HG02885 (cell line): ENCODE results near the gene KDM4D.
"Not testable (repeated sequence)": the region's sequence is repeated elsewhere in the genome, so short reads cannot be mapped to it uniquely, and the experiment has no call there.

ENCODE experiments used
- ATAC-seq: cut with Tn5 transposase; IDR thresholded peaks from one replicate; pipeline ENCODE4 v1.9.1; 2021; ENCODE audit warnings: mild to moderate bottlenecking; ENCODE audit not compliant: unreplicated experiment, poor library complexity

Gene KDM4D

DNA sequence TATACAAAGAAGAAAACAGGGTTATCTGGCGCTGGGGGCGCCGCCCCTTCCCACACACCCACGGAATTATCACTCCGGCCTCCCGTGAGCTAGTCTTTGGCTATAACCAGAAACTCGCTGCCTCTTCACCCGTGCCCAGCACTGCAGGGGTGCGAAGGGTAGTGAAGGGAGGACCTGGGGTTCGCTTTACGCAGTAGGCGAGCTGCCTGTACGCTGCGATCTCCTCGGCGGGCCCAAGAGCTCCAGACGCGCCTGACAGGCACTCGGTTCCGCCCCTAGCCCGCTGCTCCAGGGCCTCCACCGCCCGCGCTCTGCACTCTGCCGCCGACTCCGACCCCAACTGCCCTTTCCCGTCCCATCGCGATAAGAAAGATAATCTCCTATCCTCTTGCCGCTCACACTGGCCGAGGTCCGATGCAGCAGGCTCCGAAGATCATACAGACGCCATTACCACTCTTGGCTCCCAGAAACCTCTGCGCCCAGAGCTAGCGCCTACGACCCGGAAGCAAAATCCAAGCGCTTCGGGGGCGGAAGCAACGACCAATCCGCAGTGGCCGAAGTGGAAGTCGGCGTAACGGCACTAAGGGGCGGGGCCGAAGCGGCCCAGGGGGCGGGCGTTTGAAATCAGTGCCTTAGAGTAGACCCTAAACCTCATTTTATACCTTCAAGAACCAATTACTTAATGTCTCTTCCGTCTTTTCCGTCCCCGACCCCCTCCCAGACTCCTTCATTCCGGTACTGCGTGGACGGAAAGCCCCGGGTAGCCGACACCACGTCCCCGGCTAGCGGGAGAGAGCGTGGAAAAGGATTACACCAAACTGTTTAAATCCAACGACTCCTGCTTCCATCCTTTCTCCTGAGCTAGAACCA, at the start of gene KDM4D, which contains the start of gene CWC15:
Gene KDM4D, plus strand, starts transcription at position 611 of the 870 bp plus-strand sequence. CDS start 23,664 bp downstream, outside the sequence.
Gene CWC15, minus strand, starts transcription at position 458 of the 870 bp plus-strand sequence. CDS start 1,371 bp downstream, outside the sequence.
- ATAC-seq: peak; percentile 100

DNA sequence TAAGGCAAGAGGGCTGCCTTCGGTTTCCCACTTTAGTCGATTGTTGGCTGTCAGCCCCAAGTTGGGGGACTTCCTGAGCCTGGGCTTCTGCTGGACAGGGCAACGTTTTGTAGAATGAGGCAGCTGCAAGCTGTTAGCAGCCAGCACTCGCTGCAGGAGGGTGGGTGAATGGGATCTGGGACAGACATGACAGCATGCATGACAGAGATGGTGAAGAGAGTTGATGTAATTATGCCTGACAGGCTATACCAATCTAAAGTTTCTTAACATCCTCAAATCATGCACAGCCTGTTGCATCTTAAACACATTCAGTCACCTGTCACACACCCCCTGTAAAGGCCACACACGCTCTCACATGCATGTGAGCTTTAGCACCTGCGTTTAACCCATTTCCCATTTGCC, 49.3 kb upstream of the KDM4D start:
- ATAC-seq: no peak

GRCh38 chr11:94924612-94925011, 48.9 kb upstream of the KDM4D start:
- ATAC-seq: no peak

DNA sequence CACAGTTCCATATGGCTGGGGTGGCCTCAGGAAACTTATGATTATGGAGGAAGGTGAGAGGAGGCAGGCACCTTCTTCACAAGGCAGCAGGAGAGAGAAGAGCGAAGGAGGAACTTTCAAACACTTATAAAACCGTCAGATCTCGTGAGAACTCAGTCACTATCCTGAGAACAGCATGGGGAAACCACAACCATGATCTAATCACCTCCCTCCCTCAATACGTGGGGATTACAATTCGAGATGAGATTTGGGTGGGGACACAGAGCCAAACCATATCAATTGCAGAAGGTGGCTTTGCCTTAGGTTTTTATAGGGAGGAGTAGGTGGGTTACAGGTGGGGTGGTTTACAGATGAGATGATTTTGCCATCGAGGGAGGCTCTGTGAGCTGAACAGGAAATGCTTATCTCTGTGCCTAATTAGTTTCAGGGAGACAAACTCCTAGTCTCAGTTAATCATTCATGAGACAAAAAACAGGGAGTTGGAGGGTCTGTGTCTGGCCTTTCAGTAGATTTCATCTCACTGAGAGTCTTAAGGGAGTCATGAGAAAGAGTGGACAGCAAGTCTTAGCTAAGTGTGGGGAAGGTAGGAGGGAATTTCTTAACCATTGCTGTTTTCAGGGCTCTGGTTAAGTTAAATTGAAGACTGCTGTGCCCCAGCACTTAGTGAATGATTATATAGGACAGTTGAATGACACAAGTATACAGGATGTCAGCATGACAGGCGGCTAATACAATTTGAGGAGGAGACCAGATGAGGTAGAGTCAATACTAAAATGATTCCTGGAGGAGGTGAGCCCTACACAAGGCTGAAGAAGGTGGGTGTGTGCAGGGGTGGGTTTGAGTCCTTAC, 47.9 kb upstream of the KDM4D start:
- ATAC-seq: no peak

DNA sequence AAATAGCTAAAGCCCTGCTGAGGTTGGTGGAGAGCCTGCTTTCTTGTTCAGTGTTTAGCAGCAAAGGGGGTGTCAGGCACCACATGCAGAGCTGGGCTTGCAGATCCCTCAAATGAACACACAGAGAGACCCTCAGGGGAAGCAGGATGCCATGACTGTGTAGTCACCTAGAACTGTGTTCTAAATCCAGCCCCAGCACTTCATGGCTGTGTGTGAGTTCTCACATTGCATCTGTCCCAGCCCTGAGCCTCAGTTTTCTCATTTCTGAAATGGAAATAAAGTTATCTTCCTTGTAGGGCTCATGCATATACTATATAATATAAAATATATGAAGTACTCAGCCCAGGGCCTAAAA, 47.3 kb upstream of the KDM4D start:
- no peak for ATAC-seq

DNA sequence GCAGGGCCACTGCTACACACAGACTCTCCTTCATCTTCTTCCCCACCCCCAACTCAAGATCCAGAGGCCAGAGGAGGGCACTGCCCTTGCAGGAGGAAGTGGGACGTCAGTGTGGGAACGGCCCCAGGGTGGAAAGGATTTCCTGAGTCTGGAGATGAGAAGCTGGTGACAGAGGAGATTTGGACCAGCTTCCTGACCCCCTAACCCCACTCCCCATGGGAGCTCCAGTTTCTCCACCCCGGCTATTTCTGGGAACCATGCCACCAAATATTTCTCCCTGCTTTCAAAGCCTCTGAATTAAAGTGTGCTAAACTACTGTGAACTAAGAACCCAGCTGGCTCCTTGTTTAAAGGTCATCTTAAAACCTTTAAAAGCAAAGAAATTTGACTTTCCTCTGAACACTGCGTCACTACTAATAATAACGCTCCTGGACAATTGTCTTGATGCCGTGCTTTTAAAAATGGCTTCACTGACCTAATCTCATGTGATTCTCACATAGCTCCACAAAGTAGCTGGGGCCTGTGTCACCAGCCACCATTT, 46.7 kb upstream of the KDM4D start:
- no peak for ATAC-seq

- ATAC-seq: no peak
These were observed 45.2 kb upstream of the KDM4D start for GRCh38 chr11:94928117-94928990.

GRCh38 chr11:94932072-94932471, 41.4 kb upstream of the KDM4D start:
- not testable (repeated sequence) for ATAC-seq

DNA sequence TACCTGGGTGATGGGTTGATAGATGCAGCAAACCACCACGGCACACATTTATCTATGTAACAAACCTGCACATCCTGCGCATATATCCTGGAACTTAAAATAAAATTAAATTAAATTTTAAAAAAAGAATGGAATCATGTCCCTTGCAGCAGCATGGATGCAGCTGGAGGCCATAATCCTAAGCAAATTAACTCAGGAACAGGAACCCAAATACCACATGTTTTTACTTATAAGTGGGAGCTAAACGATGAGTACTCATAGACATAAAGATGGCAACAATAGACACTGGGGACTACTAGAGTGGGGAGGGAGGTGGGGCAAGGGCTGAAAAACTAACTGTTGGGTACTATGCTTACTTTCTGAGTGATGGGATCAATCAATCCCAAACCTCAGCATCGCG, 41.0 kb upstream of the KDM4D start:
- ATAC-seq: no peak

GRCh38 chr11:94933223-94934130, 40.0 kb upstream of the KDM4D start:
- no peak for ATAC-seq

DNA sequence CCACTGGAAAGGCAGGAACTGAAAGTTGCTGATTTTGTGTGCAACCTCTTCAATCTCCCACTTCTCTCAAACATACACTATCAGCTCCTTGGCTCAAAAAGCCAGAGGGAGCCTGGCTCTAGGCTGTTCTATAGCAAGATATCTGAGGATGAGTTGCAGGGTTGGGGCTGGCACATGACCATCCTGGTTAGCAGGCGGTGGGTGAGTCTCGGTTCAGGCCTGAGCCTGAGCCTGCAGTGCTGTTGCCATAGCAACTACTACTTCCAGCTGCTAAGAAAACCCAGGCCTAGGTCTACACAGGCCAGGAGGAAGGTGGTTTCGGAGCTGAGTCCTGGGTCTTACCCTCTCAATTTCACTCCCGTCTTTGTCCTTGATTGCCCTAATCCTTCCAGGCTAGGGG, 39.1 kb upstream of the KDM4D start:
- no peak for ATAC-seq

- ATAC-seq: no peak
These were observed 38.7 kb upstream of the KDM4D start for GRCh38 chr11:94934846-94935245.

- no peak for ATAC-seq
These were observed 35.1 kb upstream of the KDM4D start for GRCh38 chr11:94938095-94939055.

GRCh38 chr11:94939346-94939745, 34.2 kb upstream of the KDM4D start:
- no peak for ATAC-seq

DNA sequence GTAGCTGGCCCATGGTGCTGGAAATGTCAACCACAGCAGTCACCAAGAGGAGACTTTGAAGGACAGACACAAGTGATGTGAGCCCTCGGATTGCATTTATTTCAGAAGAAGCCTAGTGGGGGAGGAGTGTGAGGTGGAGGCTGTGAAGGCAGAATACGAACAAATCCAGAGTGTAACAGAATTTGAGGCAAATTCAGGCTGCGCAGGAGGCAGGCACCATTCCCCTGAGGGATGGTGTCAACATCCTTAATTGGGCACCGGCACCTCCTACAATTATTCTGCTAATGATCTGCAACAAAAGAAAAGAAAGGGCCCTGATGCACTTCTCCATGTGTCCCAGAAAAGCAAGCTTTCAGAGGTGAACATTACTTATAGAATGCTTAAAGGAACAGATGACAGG, 32.4 kb upstream of the KDM4D start:
- no peak for ATAC-seq

- no peak for ATAC-seq
These were observed 26.7 kb upstream of the KDM4D start for GRCh38 chr11:94946812-94947211.

GRCh38 chr11:94948070-94948617, 25.4 kb upstream of the KDM4D start:
- no peak for ATAC-seq

DNA sequence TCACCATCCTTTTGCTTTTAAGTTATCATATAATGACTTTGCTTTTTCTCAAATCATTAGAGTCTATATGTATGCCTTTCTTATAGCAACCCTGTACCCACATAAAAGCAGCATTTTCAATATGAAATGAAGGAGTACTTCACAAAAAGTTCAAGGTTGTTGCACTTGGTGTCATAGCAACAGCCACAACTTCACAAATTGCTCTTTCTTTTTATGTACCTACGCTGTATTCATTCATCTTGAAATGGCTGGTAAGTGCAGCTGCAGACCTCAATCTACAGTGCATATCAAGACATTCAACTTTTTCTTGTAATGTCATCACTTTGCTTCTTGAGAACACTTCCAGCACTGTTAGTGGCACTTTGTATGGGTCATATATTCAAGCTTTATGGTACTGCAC, 18.8 kb upstream of the KDM4D start:
- no peak for ATAC-seq
